WTC11 (cell line): Measurements from ENCODE around the gene PCDHA9. TPM values are rescaled to one million over a fixed set of nuclear protein-coding genes. Genes with fewer than 3 reads are reported as not detected.
"Not testable (repeated sequence)": the region's sequence is repeated elsewhere in the genome, so short reads cannot be mapped to it uniquely, and the experiment has no call there.

ENCODE experiments used
- ATAC-seq: fragments of 200-7000 bp; cut with Tn5 transposase; 2 replicates; pipeline ENCODE4 v1.10.0; 2021; ENCODE audit warnings: mild to moderate bottlenecking, moderate library complexity
- Bru-seq: library from RNA; stranded (reverse); fragments of 400-500 nt; gene quantifications from one replicate; lab custom pipeline; 2021; lab: Mats Ljungman, UMichigan
- CTCF ChIA-PET: fragments of 300-600 bp; sonication (Branson Sonifier 250); formaldehyde crosslinking; loops from one replicate; lab custom pipeline; 2021; ENCODE audit warnings: antibody characterized with exemption; lab: Charles Lee
- POLR2A ChIA-PET: fragments of 350-600 bp; sonication (Branson Sonifier 250); formaldehyde crosslinking; loops from one replicate; lab custom pipeline; 2021; ENCODE audit warnings: antibody characterized with exemption; lab: Charles Lee
- DNase-seq: peaks from one replicate; pipeline ENCODE4 v3.0.0; 2021; ENCODE audit warnings: low spot score
- H3K27ac Mint-ChIP-seq: 2 replicates; pipeline ENCODE4 v1.8.0; 2021; ENCODE audit warnings: mixed read lengths
- H3K27me3 Mint-ChIP-seq: 2 replicates; pipeline ENCODE4 v1.8.0; 2021; ENCODE audit warnings: low read depth, mild to moderate bottlenecking, moderate library complexity, mixed read lengths
- H3K36me3 Mint-ChIP-seq: 2 replicates; pipeline ENCODE4 v1.8.0; 2021; ENCODE audit warnings: mixed read lengths
- H3K4me1 Mint-ChIP-seq: 2 replicates; pipeline ENCODE4 v1.8.0; 2022; ENCODE audit warnings: mixed read lengths
- H3K4me3 Mint-ChIP-seq: 2 replicates; pipeline ENCODE4 v1.8.0; 2021; ENCODE audit warnings: mild to moderate bottlenecking, moderate library complexity, mixed read lengths
- H3K9me3 Mint-ChIP-seq: 2 replicates; pipeline ENCODE4 v1.8.0; 2021; ENCODE audit warnings: mixed read lengths
- CBFB ChIP-seq: sonication (generic); formaldehyde crosslinking; IDR thresholded peaks from 2 replicates; pipeline ENCODE4 v1.8.1; 2022; ENCODE audit warnings: mild to moderate bottlenecking, low read depth, missing genetic modification reagents
- CREB1 ChIP-seq: sonication (generic); formaldehyde crosslinking; IDR thresholded peaks from 2 replicates; pipeline ENCODE4 v1.8.0; 2023; ENCODE audit warnings: mild to moderate bottlenecking, missing genetic modification reagents
- CTCF ChIP-seq: fragments of 200-600 bp; IDR thresholded peaks from 2 replicates; pipeline ENCODE4 v1.8.0; 2022; ENCODE audit warnings: antibody characterized with exemption
- E2F1 ChIP-seq: sonication (generic); formaldehyde crosslinking; IDR thresholded peaks from 2 replicates; pipeline ENCODE4 v1.8.0; 2022; ENCODE audit warnings: mild to moderate bottlenecking, missing genetic modification reagents
- E2F5 ChIP-seq: sonication (generic); formaldehyde crosslinking; IDR thresholded peaks from 2 replicates; pipeline ENCODE4 v1.8.1; 2022; ENCODE audit warnings: mild to moderate bottlenecking, moderate library complexity, missing genetic modification reagents
- ELF4 ChIP-seq: sonication (generic); formaldehyde crosslinking; IDR thresholded peaks from 2 replicates; pipeline ENCODE4 v1.8.1; 2022; ENCODE audit warnings: low read depth, mild to moderate bottlenecking, moderate library complexity, missing genetic modification reagents
- ETV6 ChIP-seq: sonication (generic); formaldehyde crosslinking; IDR thresholded peaks from 2 replicates; pipeline ENCODE4 v1.8.1; 2022; ENCODE audit warnings: mild to moderate bottlenecking, missing genetic modification reagents
- GABPB1 ChIP-seq: sonication (generic); formaldehyde crosslinking; IDR thresholded peaks from 2 replicates; pipeline ENCODE4 v1.8.1; 2023; ENCODE audit warnings: mild to moderate bottlenecking, missing genetic modification reagents
- GRHL2 ChIP-seq: fragments of 250-450 bp; sonication (Bioruptor Pico); IDR thresholded peaks from 2 replicates; pipeline ENCODE4 v1.8.0; 2022; ENCODE audit warnings: mild to moderate bottlenecking, moderate library complexity; ENCODE audit not compliant: insufficient replicate concordance, severe bottlenecking
- HMGXB4 ChIP-seq: sonication (generic); formaldehyde crosslinking; IDR thresholded peaks from 2 replicates; pipeline ENCODE4 v1.8.1; 2023; ENCODE audit warnings: mild to moderate bottlenecking, moderate library complexity, missing genetic modification reagents
- JUN ChIP-seq: sonication (generic); formaldehyde crosslinking; IDR thresholded peaks from 2 replicates; pipeline ENCODE4 v1.8.0; 2023; ENCODE audit warnings: mild to moderate bottlenecking, missing genetic modification reagents
- PREB ChIP-seq: sonication (generic); formaldehyde crosslinking; IDR thresholded peaks from 2 replicates; pipeline ENCODE4 v1.8.1; 2022; ENCODE audit warnings: mild to moderate bottlenecking, missing genetic modification reagents, moderate library complexity, borderline replicate concordance
- USF1 ChIP-seq: sonication (generic); formaldehyde crosslinking; IDR thresholded peaks from 2 replicates; pipeline ENCODE4 v1.8.0; 2022; ENCODE audit warnings: mild to moderate bottlenecking, missing genetic modification reagents
- USF2 ChIP-seq: sonication (generic); formaldehyde crosslinking; IDR thresholded peaks from 2 replicates; pipeline ENCODE4 v1.8.1; 2023; ENCODE audit warnings: mild to moderate bottlenecking, missing genetic modification reagents, moderate library complexity
- ZNF138 ChIP-seq: sonication (generic); formaldehyde crosslinking; conservative IDR thresholded peaks from 2 replicates; pipeline ENCODE4 v1.8.1; 2022; ENCODE audit warnings: mild to moderate bottlenecking, moderate library complexity, missing genetic modification reagents
- ZNF281 ChIP-seq: sonication (generic); formaldehyde crosslinking; IDR thresholded peaks from 2 replicates; pipeline ENCODE4 v1.8.0; 2023; ENCODE audit warnings: mild to moderate bottlenecking, missing genetic modification reagents
- long read RNA-seq, 3 experiments: library from RNA in 1 of 3; library from capped mRNA in 1 of 3; library from polyadenylated mRNA in 1 of 3; unstranded in 2 of 3; stranded (forward) in 1 of 3; transcript quantifications; one replicate each; pipeline ENCODE4 v2.0.0, GENCODE V29; 2021
- total RNA-seq: library from RNA; stranded (reverse); gene quantifications from 3 replicates; pipeline ENCODE4 v1.2.3, GENCODE V29; 2021

Gene PCDHA9
- total RNA-seq, result 1.1 to 1.5 TPM (median 1.4 TPM) in 3 replicates
- Bru-seq, nascent RNA, result percentile 54 among the genes with signal in this experiment
- long read RNA-seq, experiment 1, full-length matches to known transcripts, result 2 of 2 reads
- long read RNA-seq, experiment 1, partial matches to known transcripts, result 0 of 2 reads
- long read RNA-seq, experiment 1, other reads (novel, unspliced or antisense), result 0 of 2 reads
- long read RNA-seq, experiment 2, full-length matches to known transcripts, result 2 of 2 reads
- long read RNA-seq, experiment 2, partial matches to known transcripts, result 0 of 2 reads
- long read RNA-seq, experiment 2, other reads (novel, unspliced or antisense), result 0 of 2 reads
- long read RNA-seq, experiment 3, full-length matches to known transcripts, result 1 of 1 reads
- long read RNA-seq, experiment 3, partial matches to known transcripts, result 0 of 1 reads
- long read RNA-seq, experiment 3, other reads (novel, unspliced or antisense), result 0 of 1 reads

GRCh38 chr5:140848139-140849102 lies at the start of gene PCDHA9:
TSS of gene PCDHA9 (plus strand) at chr5:140848382. CDS start at chr5:140848496, 114 bp downstream.
- H3K27ac Mint-ChIP-seq, H3K9me3 Mint-ChIP-seq, DNase-seq, POLR2A ChIA-PET, H3K36me3 Mint-ChIP-seq, H3K4me1 Mint-ChIP-seq, H3K27me3 Mint-ChIP-seq: not testable (repeated sequence)
- ATAC-seq, result peak; percentile 99
- CTCF ChIA-PET, result interaction anchor here (0.6 to 2.4 kb wide), 6 partner anchors 21 to 864 kb away, joined by 3 to 11 read pairs (median 4); partner anchors contain the start of gene PCDHA6
- H3K4me3 Mint-ChIP-seq, result peak within 1 kb of the TSS; percentile 90
- TF ChIP-seq USF2 (CRISPR knock-in tag) (peak; percentile 50), HMGXB4 (peak; percentile 49; the same call in 1 of the 2 replicates), CTCF (peak; percentile 30)

GRCh38 chr5:140800816-140801493 lies 47.2 kb upstream of the PCDHA9 start, which contains the start of gene PCDHA3:
TSS of gene PCDHA3 (plus strand) at chr5:140801057.
- ChIA-PET POLR2A (no interaction called here), CTCF (interaction anchor here (1.0 to 2.8 kb wide), 3 partner anchors 12 to 41 kb away, joined by 5 to 24 read pairs (median 5); partner anchors contain the start of gene PCDHA1)
- no peak within 1 kb of the TSS; the same call in 1 of the 2 replicates for H3K27ac Mint-ChIP-seq
- ATAC-seq, result peak; percentile 46
- no peaks in the 10 kb centered on the region for H3K27me3 Mint-ChIP-seq
- H3K4me1 Mint-ChIP-seq, result peaks cover 1% of the 10 kb centered on the region; the same call in 1 of the 2 replicates
- H3K36me3 Mint-ChIP-seq, result peaks cover 21% of the 10 kb centered on the region
- no peak for DNase-seq
- H3K9me3 Mint-ChIP-seq, result peaks cover 8% of the 10 kb centered on the region
- H3K4me3 Mint-ChIP-seq, result peak within 1 kb of the TSS; percentile 76
- TF ChIP-seq PREB (CRISPR knock-in tag), result no peak
- no peak for TF ChIP-seq CBFB
- TF ChIP-seq ZNF281, result no peak
- no peak for TF ChIP-seq ETV6 (CRISPR knock-in tag)
- no peak for TF ChIP-seq E2F5 (CRISPR knock-in tag)
- TF ChIP-seq CREB1 (CRISPR knock-in tag), result no peak
- TF ChIP-seq USF1 (CRISPR knock-in tag), result no peak
- TF ChIP-seq GABPB1 (CRISPR knock-in tag), result no peak
- no peak for TF ChIP-seq ZNF138 (CRISPR knock-in tag)
- no peak for TF ChIP-seq GRHL2 (CRISPR knock-in tag)
- TF ChIP-seq USF2 (CRISPR knock-in tag), result no peak
- no peak for TF ChIP-seq E2F1 (CRISPR knock-in tag)
- no peak for TF ChIP-seq ELF4 (CRISPR knock-in tag)
- TF ChIP-seq JUN (CRISPR knock-in tag), result no peak
